SU-DHL-6 (cell line): ENCODE measurements around the gene PON1.

Experiments used
- H2AFZ ChIP-seq: fragments of 200-600 bp; sonication (generic); 2 replicates; pipeline ENCODE4 v1.6.1; 2014; ENCODE audit warnings: low read depth, mild to moderate bottlenecking, moderate library complexity, mixed read lengths, antibody characterized with exemption, low read length; ENCODE audit not compliant: severe bottlenecking
- H3F3A ChIP-seq: fragments of 200-600 bp; shearing (Covaris generic); 2 replicates; pipeline ENCODE4 v1.6.0; 2016; ENCODE audit warnings: antibody characterized with exemption, mild to moderate bottlenecking; ENCODE audit not compliant: insufficient read depth
- H3K27ac ChIP-seq: fragments of 200-600 bp; sonication (generic); 2 replicates; pipeline ENCODE4 v1.5.1; 2016; ENCODE audit warnings: low read depth, mild to moderate bottlenecking, low read length, moderate library complexity, mixed read lengths
- H3K27me3 ChIP-seq: fragments of 200-600 bp; sonication (generic), shearing (Covaris generic); 2 replicates; pipeline ENCODE4 v1.6.0; 2014; ENCODE audit warnings: mild to moderate bottlenecking, low read length
- H3K36me3 ChIP-seq: fragments of 200-600 bp; sonication (generic); 2 replicates; pipeline ENCODE4 v1.6.1; 2014; ENCODE audit warnings: mild to moderate bottlenecking, low read length, mixed read lengths
- H3K4me2 ChIP-seq: fragments of 300-600, 200-600 bp; shearing (Covaris generic), sonication (generic); 2 replicates; pipeline ENCODE4 v1.6.0; 2014; ENCODE audit warnings: low read length, low read depth, mild to moderate bottlenecking; ENCODE audit not compliant: poor library complexity, severe bottlenecking
- H3K4me3 ChIP-seq: fragments of 200-600 bp; sonication (generic); 2 replicates; pipeline ENCODE4 v1.5.1; 2014; ENCODE audit warnings: antibody characterized with exemption, low read length, mild to moderate bottlenecking, mixed read lengths; ENCODE audit not compliant: insufficient read depth, poor library complexity, severe bottlenecking
- H3K79me2 ChIP-seq: fragments of 200-600 bp; sonication (generic); 2 replicates; pipeline ENCODE4 v1.6.1; 2014; ENCODE audit warnings: mild to moderate bottlenecking, low read length, moderate library complexity; ENCODE audit not compliant: insufficient read depth
- H3K9ac ChIP-seq: fragments of 200-600 bp; sonication (generic); 2 replicates; pipeline ENCODE4 v1.7.0; 2014; ENCODE audit warnings: mild to moderate bottlenecking, low read length
- H3K9me2 ChIP-seq: fragments of 200-600 bp; sonication (generic); replicated peaks from 2 replicates; pipeline ENCODE4 v1.6.1; 2014; ENCODE audit warnings: low read length; ENCODE audit not compliant: insufficient read depth
- H3K9me3 ChIP-seq: fragments of 200-600 bp; sonication (generic); 2 replicates; pipeline ENCODE4 v1.6.1; 2014; ENCODE audit warnings: low read length, mixed read lengths; ENCODE audit not compliant: insufficient read depth
- H4K20me1 ChIP-seq: fragments of 200-600 bp; sonication (generic); 2 replicates; pipeline ENCODE4 v1.6.1; 2014; ENCODE audit warnings: low read depth, mild to moderate bottlenecking, antibody characterized with exemption, low read length, moderate library complexity, mixed read lengths
- CTCF ChIP-seq: fragments of 200-600 bp; sonication (generic); IDR thresholded peaks from one replicate; pipeline ENCODE4 v1.5.1; 2017; ENCODE audit warnings: antibody characterized with exemption, mild to moderate bottlenecking, low read length, moderate library complexity; ENCODE audit not compliant: insufficient read depth, poor library complexity, severe bottlenecking
- EZH2phosphoT487 ChIP-seq: fragments of 200-600 bp; sonication (generic), shearing (Covaris generic); conservative IDR thresholded peaks from 2 replicates; pipeline ENCODE4 v1.6.1; 2018; ENCODE audit warnings: mild to moderate bottlenecking, antibody characterized with exemption, low read length, moderate library complexity, mixed read lengths

PON1 gene

GRCh38 chr7:95324431-95324830, at the start of gene PON1:
PON1 (minus strand) TSS chr7:95324532; CDS start chr7:95324475, 57 bp downstream.
- Histone ChIP-seq H3K9me3 (no peaks in the 10 kb centered on the region), H3K36me3 (no peaks in the 10 kb centered on the region), H3F3A (no peaks in the 10 kb centered on the region), H3K27me3 (no peaks in the 10 kb centered on the region), H4K20me1 (no peaks in the 10 kb centered on the region), H2AFZ (no peak within 1 kb of the TSS), H3K9ac (no peak within 1 kb of the TSS), H3K79me2 (no peaks in the 10 kb centered on the region), H3K4me2 (no peak within 1 kb of the TSS), H3K27ac (no peak within 1 kb of the TSS), H3K4me3 (no peak within 1 kb of the TSS), H3K9me2 (no peaks in the 10 kb centered on the region)
- TF ChIP-seq EZH2phosphoT487, result no peak
- no peak for TF ChIP-seq CTCF

- Histone ChIP-seq H3F3A (no peaks in the 10 kb centered on the region), H4K20me1 (no peaks in the 10 kb centered on the region), H3K27me3 (no peaks in the 10 kb centered on the region), H2AFZ (no peak overlapping the region), H3K9me2 (no peaks in the 10 kb centered on the region), H3K9me3 (no peaks in the 10 kb centered on the region), H3K36me3 (no peaks in the 10 kb centered on the region), H3K4me2 (no peak overlapping the region), H3K4me3 (no peak overlapping the region), H3K27ac (no peak overlapping the region), H3K79me2 (no peaks in the 10 kb centered on the region), H3K9ac (no peak overlapping the region)
- TF ChIP-seq EZH2phosphoT487 (no peak), CTCF (no peak)
Observed at GRCh38 chr7:95373323-95373722, 49.0 kb upstream of the PON1 start.

- Histone ChIP-seq H4K20me1 (no peaks in the 10 kb centered on the region), H3K4me3 (no peak overlapping the region), H3K27me3 (no peaks in the 10 kb centered on the region), H3K9me3 (no peaks in the 10 kb centered on the region), H3K9me2 (no peaks in the 10 kb centered on the region), H2AFZ (no peak overlapping the region), H3K4me2 (no peak overlapping the region), H3K79me2 (no peaks in the 10 kb centered on the region), H3K27ac (no peak overlapping the region), H3F3A (no peaks in the 10 kb centered on the region), H3K9ac (no peak overlapping the region), H3K36me3 (no peaks in the 10 kb centered on the region)
- no peak for TF ChIP-seq CTCF
- TF ChIP-seq EZH2phosphoT487, result no peak
Observed at GRCh38 chr7:95368235-95368634, 43.9 kb upstream of the PON1 start.
